ENCODE measurements around the gene EFHD2.
"Not testable (repeated sequence)": the region's sequence is repeated elsewhere in the genome, so short reads cannot be mapped to it uniquely, and the experiment has no call there.

EFHD2 gene

GRCh38 chr1:15452216-15452615 is 42.5 kb downstream of the EFHD2 start:
- DNase-seq (ENCODE audit: low read depth in 4 of 4, low spot score in 1 of 4) = no peak

- DNase-seq (ENCODE audit: low read depth in 4 of 4, low spot score in 1 of 4) = no peak
Observed at GRCh38 chr1:15452866-15453571, 43.3 kb downstream of the EFHD2 start.

- DNase-seq (ENCODE audit: low read depth in 4 of 4, low spot score in 1 of 4) = no peak
Observed at GRCh38 chr1:15453734-15454133, 44.0 kb downstream of the EFHD2 start.

GRCh38 chr1:15454256-15454655 is 44.6 kb downstream of the EFHD2 start:
- no peak for DNase-seq (ENCODE audit: low read depth in 4 of 4, low spot score in 1 of 4)

GRCh38 chr1:15455522-15455921 is 45.8 kb downstream of the EFHD2 start:
- no peak for DNase-seq (ENCODE audit: low read depth in 4 of 4, low spot score in 1 of 4)

GRCh38 chr1:15456313-15456954 is 46.7 kb downstream of the EFHD2 start, which contains the start of gene CELA2A:
Gene CELA2A, plus strand, starts transcription at chr1:15456732. Its CDS starts 22 bp downstream, at chr1:15456754.
- no peak for DNase-seq (ENCODE audit: low read depth in 4 of 4, low spot score in 1 of 4)

- DNase-seq (ENCODE audit: low read depth in 4 of 4, low spot score in 1 of 4) = no peak
Observed at GRCh38 chr1:15457585-15457984, 47.9 kb downstream of the EFHD2 start.

GRCh38 chr1:15458388-15458787 is 48.7 kb downstream of the EFHD2 start:
- not testable (repeated sequence) for DNase-seq (ENCODE audit: low read depth in 4 of 4, low spot score in 1 of 4)

GRCh38 chr1:15459771-15460707 is 50.4 kb downstream of the EFHD2 start:
- DNase-seq (ENCODE audit: low read depth in 4 of 4, low spot score in 1 of 4) = no peak

GRCh38 chr1:15460708-15461095 is 51.0 kb downstream of the EFHD2 start:
- no peak for DNase-seq (ENCODE audit: low read depth in 4 of 4, low spot score in 1 of 4)

GRCh38 chr1:15463064-15463800 is 53.5 kb downstream of the EFHD2 start:
- not testable (repeated sequence) for DNase-seq (ENCODE audit: low read depth in 4 of 4, low spot score in 1 of 4)

- DNase-seq (ENCODE audit: low read depth in 4 of 4, low spot score in 1 of 4) = not testable (repeated sequence)
Observed at GRCh38 chr1:15463926-15464322, 54.2 kb downstream of the EFHD2 start.

- no peak for DNase-seq (ENCODE audit: low read depth in 4 of 4, low spot score in 1 of 4)
Observed at GRCh38 chr1:15465674-15466073, 56.0 kb downstream of the EFHD2 start.

- DNase-seq (ENCODE audit: low read depth in 4 of 4, low spot score in 1 of 4) = not testable (repeated sequence)
Observed at GRCh38 chr1:15466955-15467625, 57.4 kb downstream of the EFHD2 start.

- no peak for DNase-seq (ENCODE audit: low read depth in 4 of 4, low spot score in 1 of 4)
Observed at GRCh38 chr1:15468145-15468544, 58.5 kb downstream of the EFHD2 start.

- no peak for DNase-seq (ENCODE audit: low read depth in 4 of 4, low spot score in 1 of 4)
Observed at GRCh38 chr1:15469361-15469760, 59.7 kb downstream of the EFHD2 start.

GRCh38 chr1:15469821-15470448 is 60.2 kb downstream of the EFHD2 start:
- not testable (repeated sequence) for DNase-seq (ENCODE audit: low read depth in 4 of 4, low spot score in 1 of 4)

- not testable (repeated sequence) for DNase-seq (ENCODE audit: low read depth in 4 of 4, low spot score in 1 of 4)
Observed at GRCh38 chr1:15471067-15471466, 61.4 kb downstream of the EFHD2 start.

- DNase-seq (ENCODE audit: low read depth in 4 of 4, low spot score in 1 of 4) = not testable (repeated sequence)
Observed at GRCh38 chr1:15471723-15472122, 62.0 kb downstream of the EFHD2 start.

GRCh38 chr1:15472587-15472986 is 62.9 kb downstream of the EFHD2 start:
- no peak for DNase-seq (ENCODE audit: low read depth in 4 of 4, low spot score in 1 of 4)
